Mesodermal cell (in vitro differentiated cells): ENCODE results near the gene CLSTN3.
"Not testable (repeated sequence)": the region's sequence is repeated elsewhere in the genome, so short reads cannot be mapped to it uniquely, and the experiment has no call there.

Experiments used
- H3K27ac ChIP-seq: 2 replicates; pipeline ENCODE4 v1.7.0; 2013; ENCODE audit warnings: mild to moderate bottlenecking, low read depth, low read length, moderate library complexity; ENCODE audit not compliant: severe bottlenecking
- H3K36me3 ChIP-seq: 2 replicates; pipeline ENCODE4 v1.7.1; 2013; ENCODE audit warnings: mild to moderate bottlenecking, low read length, moderate library complexity; ENCODE audit not compliant: control insufficient read depth, insufficient read depth
- H3K4me1 ChIP-seq: one replicate; pipeline ENCODE4 v1.7.1; 2013; ENCODE audit warnings: mild to moderate bottlenecking, low read length; ENCODE audit not compliant: insufficient read depth, control insufficient read depth, poor library complexity, severe bottlenecking
- H3K4me3 ChIP-seq: 2 replicates; pipeline ENCODE4 v1.7.0; 2013; ENCODE audit warnings: low read length, control low read depth, mild to moderate bottlenecking; ENCODE audit not compliant: insufficient read depth, poor library complexity, severe bottlenecking; ENCODE audit errors: extremely low read depth
- H3K9me3 ChIP-seq: 2 replicates; pipeline ENCODE4 v1.7.1; 2013; ENCODE audit warnings: mild to moderate bottlenecking, low read length, moderate library complexity; ENCODE audit not compliant: control insufficient read depth
- WGBS, 2 experiments: methylation state at CpG; one replicate each; pipeline ENCODE4 v1.1.5; 2013; ENCODE audit warnings: missing lambda C conversion rate in 2 of 2; ENCODE audit not compliant: insufficient coverage in 2 of 2; 5-methylcytosine and 5-hydroxymethylcytosine counted together

The CLSTN3 gene

GRCh38 chr12:7107181-7107580 lies 23.0 kb upstream of the CLSTN3 start:
- WGBS, 2 experiments, result 100% methylated on average over 2 of the region's 5 CpGs; no CpG with 5 or more reads in 1 of the 2 experiments
- H3K4me1 ChIP-seq, H3K4me3 ChIP-seq, H3K36me3 ChIP-seq, H3K27ac ChIP-seq: not testable (repeated sequence)
- H3K9me3 ChIP-seq, result peaks cover 11% of the 10 kb centered on the region

DNA sequence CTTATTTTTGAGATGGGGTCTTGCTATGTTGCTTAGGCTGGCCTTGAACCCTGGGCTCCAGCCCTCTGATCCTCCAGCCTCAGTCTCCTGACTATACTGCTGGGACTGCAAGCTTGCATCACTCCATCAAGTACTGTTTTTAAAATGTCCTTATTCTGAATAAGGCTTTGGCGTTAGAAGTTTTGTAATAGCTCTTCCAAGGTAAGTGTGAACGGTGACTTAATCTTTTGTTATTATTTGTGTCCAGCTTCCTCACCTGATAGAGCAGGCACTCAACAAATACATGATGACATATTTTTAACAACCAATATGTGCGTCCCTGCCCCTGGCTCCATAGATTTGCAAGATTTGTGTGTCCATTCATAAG lies 22.6 kb upstream of the CLSTN3 start:
- peak overlapping the region; percentile 45 for H3K4me3 ChIP-seq
- H3K27ac ChIP-seq, result no peak overlapping the region
- 82 to 90% methylated on average over 1 to 3 of the region's 3 CpGs for WGBS, 2 experiments
- H3K4me1 ChIP-seq, result peaks cover 4% of the 10 kb centered on the region
- peaks cover 11% of the 10 kb centered on the region for H3K9me3 ChIP-seq
- H3K36me3 ChIP-seq, result no peaks in the 10 kb centered on the region

GRCh38 chr12:7108003-7108795 lies 22.0 kb upstream of the CLSTN3 start:
- Histone ChIP-seq H3K27ac (peak overlapping the region; percentile 59), H3K4me3 (peak overlapping the region; percentile 45), H3K9me3 (peaks cover 11% of the 10 kb centered on the region), H3K4me1 (peaks cover 4% of the 10 kb centered on the region), H3K36me3 (no peaks in the 10 kb centered on the region)
- 16 to 24% methylated on average over 10 to 15 of the region's 30 CpGs for WGBS, 2 experiments

GRCh38 chr12:7108796-7109571 lies 21.2 kb upstream of the CLSTN3 start, which contains the start of gene C1RL:
C1RL (minus strand) TSS chr12:7109214; CDS start chr12:7109180, 34 bp downstream.
- peak within 1 kb of the TSS; percentile 80 for H3K27ac ChIP-seq
- 25% methylated on average over 12 of the region's 23 CpGs; no CpG with 5 or more reads in 1 of the 2 experiments for WGBS, 2 experiments
- peaks cover 4% of the 10 kb centered on the region for H3K4me1 ChIP-seq
- no peaks in the 10 kb centered on the region for H3K36me3 ChIP-seq
- H3K9me3 ChIP-seq, result peaks cover 11% of the 10 kb centered on the region
- H3K4me3 ChIP-seq, result peak within 1 kb of the TSS; percentile 45

DNA sequence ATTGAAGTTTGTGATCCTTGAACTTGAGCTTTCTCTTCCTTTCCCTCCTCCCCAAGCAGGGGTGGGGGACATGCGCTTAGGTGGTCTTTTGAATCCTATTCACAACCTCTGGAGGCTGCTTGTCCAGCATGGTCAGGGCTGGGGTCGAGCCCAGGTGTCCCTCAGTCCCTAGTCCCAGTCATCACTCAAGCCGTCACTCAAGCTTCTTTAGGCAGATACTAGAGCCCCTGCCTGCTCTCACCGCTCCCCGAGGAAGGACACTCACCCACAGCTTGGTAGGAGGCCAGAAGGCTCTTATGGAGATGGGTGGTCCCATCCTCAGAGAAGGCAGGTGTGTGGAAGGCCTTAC lies 20.6 kb upstream of the CLSTN3 start:
- WGBS, 2 experiments, result 68 to 100% methylated on average over 1 to 5 of the region's 5 CpGs
- no peak overlapping the region for H3K4me3 ChIP-seq

GRCh38 chr12:7110661-7111060 lies 19.5 kb upstream of the CLSTN3 start:
- H3K27ac ChIP-seq, result no peak overlapping the region
- H3K4me1 ChIP-seq, result peaks cover 4% of the 10 kb centered on the region
- 87 to 100% methylated on average over 3 of the region's 5 CpGs for WGBS, 2 experiments
- no peak overlapping the region for H3K4me3 ChIP-seq
- H3K9me3 ChIP-seq, result peaks cover 8% of the 10 kb centered on the region
- no peaks in the 10 kb centered on the region for H3K36me3 ChIP-seq

More for the DNA sequence above, 20.6 kb upstream of the CLSTN3 start:
- Histone ChIP-seq H3K36me3 (no peaks in the 10 kb centered on the region), H3K4me1 (peaks cover 4% of the 10 kb centered on the region), H3K27ac (no peak overlapping the region), H3K9me3 (peaks cover 11% of the 10 kb centered on the region)

DNA sequence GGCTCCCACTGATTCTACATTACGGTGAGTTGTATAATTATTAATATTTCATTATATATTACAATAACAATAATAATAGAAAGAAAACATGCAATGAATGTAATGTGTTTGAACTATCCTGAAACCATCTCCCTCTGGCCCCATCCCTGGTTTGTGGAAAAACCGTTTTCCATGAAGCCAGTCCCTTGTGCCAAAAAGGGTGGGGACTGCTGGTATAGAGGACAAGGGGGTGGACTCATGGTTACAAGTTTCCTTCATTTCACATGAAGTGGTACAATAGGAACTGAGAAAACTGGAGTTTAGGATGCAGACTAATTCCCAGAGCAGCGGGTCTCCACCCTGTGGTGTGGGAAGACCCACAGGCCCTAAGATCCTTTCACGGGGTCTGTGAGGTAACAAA lies 18.1 kb upstream of the CLSTN3 start:
- Histone ChIP-seq H3K36me3 (no peaks in the 10 kb centered on the region), H3K4me3 (no peak overlapping the region), H3K9me3 (no peaks in the 10 kb centered on the region), H3K27ac (no peak overlapping the region), H3K4me1 (peaks cover 6% of the 10 kb centered on the region)
- WGBS, 2 experiments, result 90% methylated on average over 3 of the region's 4 CpGs; no CpG with 5 or more reads in 1 of the 2 experiments

DNA sequence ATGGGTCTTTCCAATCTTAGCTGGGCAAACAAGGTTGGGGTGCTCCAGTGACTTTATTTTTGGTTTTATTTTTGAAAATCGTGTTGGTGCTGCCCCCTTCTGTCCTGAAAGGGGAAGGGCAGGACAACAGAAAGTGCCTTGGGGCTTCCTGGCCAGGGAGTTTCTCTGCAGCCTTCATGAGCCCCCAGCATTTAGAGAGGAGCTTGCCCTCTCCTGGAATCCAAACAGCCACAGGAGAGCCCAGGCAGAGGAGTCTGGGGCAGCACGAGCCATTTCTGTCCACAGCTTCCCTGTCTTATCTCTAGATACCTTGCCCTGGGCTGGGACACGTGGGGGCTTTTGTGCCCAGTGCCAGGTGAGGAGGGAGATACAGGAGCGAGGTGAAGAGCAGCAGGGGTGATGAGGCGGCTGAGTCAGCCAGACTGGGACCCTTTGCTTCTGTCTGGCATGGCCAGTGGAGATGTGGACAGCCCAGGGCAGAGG lies 16.7 kb upstream of the CLSTN3 start:
- Histone ChIP-seq H3K9me3 (no peaks in the 10 kb centered on the region), H3K36me3 (no peaks in the 10 kb centered on the region), H3K4me3 (no peak overlapping the region), H3K27ac (no peak overlapping the region), H3K4me1 (peaks cover 5% of the 10 kb centered on the region)
- WGBS, 2 experiments, result 24 to 30% methylated on average over 2 to 3 of the region's 5 CpGs

DNA sequence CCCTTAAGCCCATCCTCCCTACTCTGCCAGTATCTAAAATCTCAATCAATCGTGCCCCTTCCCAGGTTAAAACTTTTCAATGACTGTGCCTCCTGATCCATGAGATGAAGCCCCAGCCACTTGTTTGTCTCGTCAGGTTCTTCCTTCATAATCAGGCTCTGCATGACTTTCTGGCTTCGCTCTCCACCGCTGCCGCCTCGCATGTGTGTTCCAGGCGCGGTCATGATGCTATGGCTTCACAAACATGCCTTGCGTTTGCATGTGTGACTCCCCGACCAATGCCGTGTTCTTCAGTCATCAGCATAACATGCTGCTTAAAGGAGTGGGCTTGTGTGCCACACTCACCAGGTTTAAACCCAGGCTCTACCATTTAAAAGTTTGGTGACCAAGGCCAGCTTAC lies 16.2 kb upstream of the CLSTN3 start:
- Histone ChIP-seq H3K36me3 (no peaks in the 10 kb centered on the region), H3K9me3 (no peaks in the 10 kb centered on the region), H3K27ac (no peak overlapping the region), H3K4me3 (no peak overlapping the region), H3K4me1 (peaks cover 2% of the 10 kb centered on the region)
- WGBS, 2 experiments, result 94 to 96% methylated on average over 11 of the region's 11 CpGs

DNA sequence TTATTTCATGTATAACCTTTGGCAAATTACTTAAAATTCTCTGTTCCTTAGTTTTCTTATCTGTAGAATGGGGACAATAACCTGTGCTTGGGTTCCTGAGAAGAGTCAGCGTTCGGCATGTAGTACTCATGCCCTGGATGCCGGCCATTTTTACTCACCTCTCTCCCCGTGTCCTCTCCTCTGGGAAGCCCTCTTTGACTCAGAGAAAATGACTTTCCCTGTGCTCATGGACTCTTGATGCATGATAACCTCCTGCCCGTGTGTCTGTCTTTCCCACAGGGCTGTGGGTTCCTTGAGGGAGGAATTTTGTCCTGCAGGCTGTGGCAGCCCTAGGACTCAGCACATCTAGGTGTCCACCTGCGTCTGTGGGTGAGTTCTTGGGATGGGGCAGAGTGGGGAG lies 15.3 kb upstream of the CLSTN3 start:
- Histone ChIP-seq H3K4me3 (no peak overlapping the region), H3K36me3 (no peaks in the 10 kb centered on the region), H3K9me3 (no peaks in the 10 kb centered on the region), H3K27ac (no peak overlapping the region), H3K4me1 (peaks cover 2% of the 10 kb centered on the region)
- WGBS, 2 experiments, result 94 to 100% methylated on average over 4 to 6 of the region's 6 CpGs
